ENCODE results near the gene L3HYPDH.

DNA sequence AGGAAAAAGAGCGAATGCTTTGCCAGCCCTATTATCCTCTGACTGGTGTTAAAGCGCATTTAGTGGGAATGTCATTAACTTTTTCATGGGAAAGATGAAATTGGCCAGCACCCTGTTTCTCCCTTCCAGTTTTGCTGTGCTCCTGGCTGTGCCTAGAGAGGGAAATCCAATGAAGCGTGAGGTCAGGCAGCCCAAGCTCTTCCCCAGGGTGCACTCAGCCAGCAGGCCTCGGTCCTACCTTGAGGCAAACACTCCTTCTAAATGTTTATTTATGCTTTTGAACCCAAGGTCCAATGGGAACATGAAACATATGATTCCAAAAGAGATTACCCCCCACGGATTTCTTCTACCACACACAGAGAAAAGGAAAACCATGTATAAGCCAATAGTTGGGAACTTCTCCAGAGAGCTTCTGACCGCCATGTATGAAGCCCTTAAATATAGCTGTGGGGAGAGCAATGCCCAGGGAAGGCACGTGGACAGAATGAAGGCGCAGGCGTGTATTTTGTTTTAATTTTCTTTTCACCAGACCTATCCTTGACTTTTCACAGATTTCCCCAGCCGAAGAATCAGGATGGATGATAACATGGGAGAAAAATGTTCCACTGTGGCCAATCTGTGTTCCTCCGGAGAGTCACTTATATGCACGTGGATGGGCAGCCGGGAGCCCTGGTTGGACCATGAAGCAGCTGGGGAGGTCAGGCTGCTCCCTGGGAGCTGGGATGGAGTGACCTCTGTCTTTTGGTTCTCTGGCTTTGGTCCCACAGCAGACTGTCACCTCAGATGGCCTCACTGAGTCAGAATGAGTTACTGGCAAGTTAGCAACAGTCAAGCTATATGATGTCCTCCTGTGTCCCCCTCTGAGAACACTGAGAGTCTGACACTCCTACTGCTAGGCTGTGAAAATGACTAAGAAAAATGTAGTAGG is 56.3 kb downstream of the L3HYPDH start:
- TF ChIP-seq, protein P1, sequence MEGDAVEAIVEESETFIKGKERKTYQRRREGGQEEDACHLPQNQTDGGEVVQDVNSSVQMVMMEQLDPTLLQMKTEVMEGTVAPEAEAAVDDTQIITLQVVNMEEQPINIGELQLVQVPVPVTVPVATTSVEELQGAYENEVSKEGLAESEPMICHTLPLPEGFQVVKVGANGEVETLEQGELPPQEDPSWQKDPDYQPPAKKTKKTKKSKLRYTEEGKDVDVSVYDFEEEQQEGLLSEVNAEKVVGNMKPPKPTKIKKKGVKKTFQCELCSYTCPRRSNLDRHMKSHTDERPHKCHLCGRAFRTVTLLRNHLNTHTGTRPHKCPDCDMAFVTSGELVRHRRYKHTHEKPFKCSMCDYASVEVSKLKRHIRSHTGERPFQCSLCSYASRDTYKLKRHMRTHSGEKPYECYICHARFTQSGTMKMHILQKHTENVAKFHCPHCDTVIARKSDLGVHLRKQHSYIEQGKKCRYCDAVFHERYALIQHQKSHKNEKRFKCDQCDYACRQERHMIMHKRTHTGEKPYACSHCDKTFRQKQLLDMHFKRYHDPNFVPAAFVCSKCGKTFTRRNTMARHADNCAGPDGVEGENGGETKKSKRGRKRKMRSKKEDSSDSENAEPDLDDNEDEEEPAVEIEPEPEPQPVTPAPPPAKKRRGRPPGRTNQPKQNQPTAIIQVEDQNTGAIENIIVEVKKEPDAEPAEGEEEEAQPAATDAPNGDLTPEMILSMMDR (IDR thresholded peaks at IDR 0.05; ENCODE audit: insufficient read depth, low read depth, low read length) = no peak
- no peak for TF ChIP-seq EZH2 (IDR thresholded peaks at IDR 0.05; ENCODE audit: insufficient read depth, low read length)
